MCF 10A (cell line): Measurements from ENCODE around the gene TTR. TPM values are rescaled to one million over a fixed set of nuclear protein-coding genes. Genes with fewer than 3 reads are reported as not detected.

Source experiments
- BruUV-seq: library from RNA; stranded (reverse); fragments of 400-500 nt; replicated peaks from 2 replicates; lab custom pipeline; 2021; lab: Mats Ljungman, UMichigan
- CTCF ChIA-PET: fragments of 300-600 bp; sonication (Branson Sonifier 250); formaldehyde crosslinking; extraction: SDS; loops from one replicate; lab custom pipeline; 2021; ENCODE audit warnings: antibody characterized with exemption, inconsistent platforms; lab: Yijun Ruan, JAX
- POLR2A ChIA-PET: fragments of 300-600, 350-650 bp; sonication (Branson Sonifier 250); formaldehyde crosslinking; extraction: SDS; loops from one replicate; lab custom pipeline; 2020; ENCODE audit warnings: antibody characterized with exemption, inconsistent platforms; lab: Yijun Ruan, JAX
- DNase-seq: peaks from one replicate; pipeline ENCODE4 v3.0.0-alpha.2; 2018; ENCODE audit not compliant: unreplicated experiment
- H3K27ac Mint-ChIP-seq: one replicate; pipeline ENCODE4 v1.8.0; 2022; ENCODE audit warnings: mild to moderate bottlenecking, low read depth, mixed read lengths; ENCODE audit not compliant: unreplicated experiment
- H3K27me3 Mint-ChIP-seq: one replicate; pipeline ENCODE4 v1.8.0; 2022; ENCODE audit warnings: mixed read lengths; ENCODE audit not compliant: insufficient read depth, unreplicated experiment
- H3K36me3 Mint-ChIP-seq: one replicate; pipeline ENCODE4 v1.8.0; 2022; ENCODE audit warnings: mild to moderate bottlenecking, moderate library complexity, mixed read lengths; ENCODE audit not compliant: insufficient read depth, unreplicated experiment
- H3K4me1 Mint-ChIP-seq: one replicate; pipeline ENCODE4 v1.8.0; 2022; ENCODE audit warnings: mixed read lengths; ENCODE audit not compliant: insufficient read depth, unreplicated experiment
- H3K4me3 Mint-ChIP-seq: one replicate; pipeline ENCODE4 v1.8.0; 2022; ENCODE audit warnings: mild to moderate bottlenecking, moderate library complexity, mixed read lengths; ENCODE audit not compliant: unreplicated experiment
- H3K9me3 Mint-ChIP-seq: one replicate; pipeline ENCODE4 v1.8.0; 2022; ENCODE audit warnings: mixed read lengths; ENCODE audit not compliant: unreplicated experiment
- intact Hi-C: fragments of 100-400 bp; cut with micrococcal nuclease; formaldehyde crosslinking; loops from 2 replicates; pipeline ENCODE4 v1.14.1; 2022
- total RNA-seq: library from RNA; stranded (reverse); gene quantifications from 2 replicates; pipeline ENCODE4 v1.2.3, GENCODE V29; 2022
- TF ChIP-seq, protein P1 (sequence below): fragments of 200-600 bp; IDR thresholded peaks from one replicate; pipeline ENCODE4 v1.8.0; 2022; ENCODE audit warnings: antibody characterized with exemption, mild to moderate bottlenecking; ENCODE audit not compliant: unreplicated experiment

Gene TTR
- total RNA-seq, 1 experiment from 2014 or later, result not detected

DNA sequence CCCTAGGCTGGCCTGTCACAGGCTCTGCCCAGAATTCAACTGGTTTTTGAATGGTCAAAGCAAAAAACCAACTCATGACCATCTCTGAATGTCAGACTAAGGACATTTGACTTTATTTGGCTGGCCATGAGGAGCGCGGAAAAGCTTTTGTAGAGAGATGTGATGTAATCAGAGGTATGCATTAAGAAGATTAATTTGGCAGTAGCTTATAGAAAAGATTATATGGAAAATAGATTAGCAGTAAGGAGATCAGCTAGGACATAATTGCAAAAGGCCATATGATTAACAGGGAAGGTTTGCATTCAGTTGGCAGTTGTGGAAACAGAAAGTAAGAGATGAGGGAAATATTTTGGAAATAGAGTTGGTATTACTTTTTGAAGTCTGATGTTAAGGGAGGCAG is 12.3 kb upstream of the TTR start:
- Mint-ChIP-seq H3K4me3 (no peak overlapping the region), H3K27me3 (no peaks in the 10 kb centered on the region), H3K4me1 (no peaks in the 10 kb centered on the region), H3K27ac (no peak overlapping the region), H3K36me3 (no peaks in the 10 kb centered on the region), H3K9me3 (no peaks in the 10 kb centered on the region)
- ChIA-PET CTCF (interaction anchor here (0.6 kb wide), 1 partner anchor 493 kb away, joined by 3 read pairs; no protein-coding TSS in a partner anchor), POLR2A (no interaction called here)
- intact Hi-C loops, result no loop called here
- TF ChIP-seq, protein P1, sequence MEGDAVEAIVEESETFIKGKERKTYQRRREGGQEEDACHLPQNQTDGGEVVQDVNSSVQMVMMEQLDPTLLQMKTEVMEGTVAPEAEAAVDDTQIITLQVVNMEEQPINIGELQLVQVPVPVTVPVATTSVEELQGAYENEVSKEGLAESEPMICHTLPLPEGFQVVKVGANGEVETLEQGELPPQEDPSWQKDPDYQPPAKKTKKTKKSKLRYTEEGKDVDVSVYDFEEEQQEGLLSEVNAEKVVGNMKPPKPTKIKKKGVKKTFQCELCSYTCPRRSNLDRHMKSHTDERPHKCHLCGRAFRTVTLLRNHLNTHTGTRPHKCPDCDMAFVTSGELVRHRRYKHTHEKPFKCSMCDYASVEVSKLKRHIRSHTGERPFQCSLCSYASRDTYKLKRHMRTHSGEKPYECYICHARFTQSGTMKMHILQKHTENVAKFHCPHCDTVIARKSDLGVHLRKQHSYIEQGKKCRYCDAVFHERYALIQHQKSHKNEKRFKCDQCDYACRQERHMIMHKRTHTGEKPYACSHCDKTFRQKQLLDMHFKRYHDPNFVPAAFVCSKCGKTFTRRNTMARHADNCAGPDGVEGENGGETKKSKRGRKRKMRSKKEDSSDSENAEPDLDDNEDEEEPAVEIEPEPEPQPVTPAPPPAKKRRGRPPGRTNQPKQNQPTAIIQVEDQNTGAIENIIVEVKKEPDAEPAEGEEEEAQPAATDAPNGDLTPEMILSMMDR, result no peak
- BruUV-seq, result no TSS peak
- DNase-seq, result no peak

DNA sequence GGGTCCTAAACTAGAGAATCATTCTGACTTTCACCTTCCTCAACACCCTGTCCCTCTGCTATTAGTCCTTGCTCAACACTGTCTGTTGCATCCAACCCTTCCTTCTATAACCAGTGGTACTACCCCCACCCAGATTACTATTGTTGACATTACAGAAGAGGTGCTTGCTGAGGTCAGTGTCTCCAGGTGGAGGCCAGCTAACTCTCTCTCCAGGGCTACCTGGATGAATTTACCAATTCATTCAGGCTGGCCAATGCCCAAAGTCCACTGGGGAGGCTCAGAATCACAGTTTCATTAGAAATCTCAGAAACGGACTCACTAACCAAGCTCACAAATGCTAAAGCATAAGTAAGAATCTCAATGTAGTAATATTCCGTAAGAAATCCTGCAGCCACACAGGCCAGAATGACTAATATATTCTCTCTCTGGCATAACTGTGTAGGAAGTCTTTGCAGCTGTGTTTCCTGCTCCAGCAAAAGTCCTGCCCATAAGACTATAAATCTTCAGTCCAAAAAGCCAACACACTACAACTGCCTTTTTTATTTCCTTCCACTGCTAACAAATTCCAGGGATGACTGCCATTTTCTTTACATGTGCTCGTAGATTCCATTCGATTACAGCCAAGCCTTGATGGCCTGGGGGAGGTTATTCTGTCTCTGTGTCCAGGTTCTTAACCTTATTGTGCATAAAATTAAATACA is 10.0 kb upstream of the TTR start:
- POLR2A ChIA-PET, result no interaction called here
- no peaks in the 10 kb centered on the region for H3K9me3 Mint-ChIP-seq
- no peaks in the 10 kb centered on the region for H3K36me3 Mint-ChIP-seq
- H3K27me3 Mint-ChIP-seq, result no peaks in the 10 kb centered on the region
- H3K4me3 Mint-ChIP-seq, result no peak overlapping the region
- TF ChIP-seq, protein P1, result no peak
- DNase-seq, result no peak
- no TSS peak for BruUV-seq
- no peaks in the 10 kb centered on the region for H3K4me1 Mint-ChIP-seq
- intact Hi-C loops, result no loop called here
- CTCF ChIA-PET, result interaction anchor here (1.5 kb wide), 1 partner anchor 396 kb away, joined by 3 read pairs; no protein-coding TSS in a partner anchor
- H3K27ac Mint-ChIP-seq, result no peak overlapping the region

DNA sequence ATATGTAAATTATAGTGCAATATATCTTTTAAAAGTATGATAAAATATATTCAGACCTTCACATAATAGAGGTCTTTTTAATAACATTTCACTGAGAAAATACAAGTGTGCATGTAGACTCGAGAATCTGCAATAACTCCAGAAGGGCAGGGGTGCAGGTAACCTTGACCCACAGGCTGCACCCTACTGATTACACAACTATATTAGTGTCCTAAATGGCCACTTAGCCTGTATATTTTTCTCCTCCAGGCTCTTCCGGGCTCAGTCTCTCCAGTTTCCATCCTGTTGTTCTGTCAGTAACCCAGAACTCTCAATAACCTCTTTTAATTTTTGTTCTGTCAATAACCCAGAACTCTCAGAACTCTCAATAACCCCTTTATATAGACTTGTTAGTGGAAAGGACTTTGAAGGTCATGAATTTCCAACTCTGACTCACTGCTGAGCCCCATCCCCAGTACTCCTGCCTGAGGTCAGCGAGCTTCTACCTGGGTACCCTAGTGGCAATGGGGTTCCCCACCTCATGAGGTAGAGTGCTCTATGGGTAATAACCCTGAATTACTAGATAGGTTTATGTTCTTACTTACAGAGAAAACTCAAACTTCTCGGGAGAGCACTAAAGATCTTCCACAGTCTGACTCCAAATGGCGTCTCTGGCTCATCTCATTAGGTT is 8.4 kb upstream of the TTR start:
- TF ChIP-seq, protein P1, result no peak
- DNase-seq, result no peak
- H3K27me3 Mint-ChIP-seq, result no peaks in the 10 kb centered on the region
- no peaks in the 10 kb centered on the region for H3K36me3 Mint-ChIP-seq
- ChIA-PET CTCF (no interaction called here), POLR2A (no interaction called here)
- no TSS peak for BruUV-seq
- no peaks in the 10 kb centered on the region for H3K4me1 Mint-ChIP-seq
- no peak overlapping the region for H3K27ac Mint-ChIP-seq
- H3K9me3 Mint-ChIP-seq, result no peaks in the 10 kb centered on the region
- H3K4me3 Mint-ChIP-seq, result no peak overlapping the region
- intact Hi-C loops, result no loop called here

DNA sequence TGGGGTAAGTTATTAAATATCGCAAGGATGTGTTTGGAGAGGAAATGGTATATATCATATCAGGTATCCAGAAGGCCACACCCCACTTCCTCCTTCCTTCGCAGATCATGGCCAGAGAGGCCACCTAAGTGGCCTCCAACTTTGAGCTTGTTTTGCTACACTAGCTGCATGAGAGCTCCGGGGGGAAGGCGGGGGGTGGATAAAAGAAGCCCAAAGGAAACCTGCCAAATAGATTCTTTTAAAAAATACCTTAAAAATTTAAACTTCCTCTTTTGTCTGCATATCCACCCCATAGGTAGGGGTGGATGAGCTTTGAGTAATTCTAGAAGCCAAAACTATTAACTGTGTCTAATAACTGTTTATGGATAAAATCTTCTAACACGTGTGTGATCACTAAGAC is 5.7 kb upstream of the TTR start:
- Mint-ChIP-seq H3K27me3 (no peaks in the 10 kb centered on the region), H3K4me1 (no peaks in the 10 kb centered on the region), H3K4me3 (no peak overlapping the region), H3K36me3 (no peaks in the 10 kb centered on the region), H3K9me3 (no peaks in the 10 kb centered on the region), H3K27ac (no peak overlapping the region)
- no TSS peak for BruUV-seq
- intact Hi-C loops, result no loop called here
- ChIA-PET CTCF (interaction anchor here (0.6 to 1.1 kb wide), 3 partner anchors 21 to 1443 kb away, joined by 3 to 4 read pairs (median 4); no protein-coding TSS in a partner anchor), POLR2A (interaction anchor here (1.1 kb wide), 1 partner anchor 26 kb away, joined by 3 read pairs; no protein-coding TSS in a partner anchor)
- DNase-seq, result no peak
- TF ChIP-seq, protein P1, result no peak
